SK-N-SH (cell line): ENCODE measurements around the gene CHL1.

Source experiments
- CTCF ChIP-seq: fragments of 200-600 bp; sonication (generic); IDR thresholded peaks from 2 replicates; pipeline ENCODE4 v1.6.1; 2017; ENCODE audit warnings: antibody characterized with exemption, mild to moderate bottlenecking, moderate library complexity
- EP300 ChIP-seq, 2 experiments: IDR thresholded peaks; 2 replicates each; pipeline versions ENCODE4 v1.4.0 to v1.6.1; 2012; ENCODE audit warnings: borderline replicate concordance in 1 of 2, low read depth in 1 of 2, low read length in 1 of 2
- EZH2phosphoT487 ChIP-seq: fragments of 200-600 bp; sonication (generic); IDR thresholded peaks from 2 replicates; pipeline ENCODE4 v1.6.1; 2017; ENCODE audit warnings: low read depth, mixed run types, mild to moderate bottlenecking, antibody characterized with exemption, moderate library complexity, borderline replicate concordance
- POLR2AphosphoS5 ChIP-seq: IDR thresholded peaks from 2 replicates; pipeline ENCODE4 v1.6.1; 2012; ENCODE audit warnings: low read depth, low read length
- REST ChIP-seq: IDR thresholded peaks from 2 replicates; pipeline ENCODE4 v1.6.1; 2012; ENCODE audit warnings: mild to moderate bottlenecking, low read depth, low read length, moderate library complexity
- SIN3A ChIP-seq: IDR thresholded peaks from 2 replicates; pipeline ENCODE4 v1.6.1; 2012; ENCODE audit warnings: low read depth, mild to moderate bottlenecking, low read length, moderate library complexity, borderline replicate concordance
- TAF1 ChIP-seq: IDR thresholded peaks from 2 replicates; pipeline ENCODE4 v1.6.1; 2012; ENCODE audit warnings: low read depth, mild to moderate bottlenecking, low read length, moderate library complexity, borderline replicate concordance
- USF2 ChIP-seq: fragments of 150-350 bp; IDR thresholded peaks from 2 replicates; pipeline ENCODE4 v1.6.1; 2017; ENCODE audit warnings: antibody characterized with exemption, low read length, low read depth, borderline replicate concordance

DNA sequence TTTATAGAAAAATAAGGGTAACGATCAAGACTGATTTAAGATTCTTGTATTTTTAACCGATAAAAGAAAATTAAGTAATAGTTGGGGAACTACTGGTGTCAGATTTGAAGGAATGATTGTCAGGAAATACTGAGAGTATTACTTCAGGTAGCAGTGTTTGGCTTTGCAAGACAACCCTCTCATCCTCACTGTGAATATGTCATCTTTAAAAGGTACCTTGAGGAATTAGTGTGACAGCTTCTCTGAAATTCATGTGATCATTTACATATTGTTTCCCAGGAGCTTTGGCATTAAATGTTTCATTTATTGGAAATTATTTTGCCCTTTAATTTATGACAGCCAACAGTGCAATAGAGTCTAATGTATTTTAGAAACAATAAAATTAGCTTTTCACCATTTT, 3.3 kb downstream of the CHL1 start:
- TF ChIP-seq CTCF (no peak), SIN3A (no peak), EP300 (IDR thresholded peaks at IDR 0.05; ENCODE audit: borderline replicate concordance in 1 of 2, low read depth in 1 of 2, low read length in 1 of 2) (no peak), EZH2phosphoT487 (no peak), TAF1 (no peak), REST (no peak), POLR2AphosphoS5 (no peak), USF2 (no peak)
